GM12892 (cell line): Measurements from ENCODE around the gene MOB3B.

Experiments used
- POLR2A ChIP-seq: IDR thresholded peaks from 2 replicates; pipeline ENCODE4 v1.6.1; 2011; ENCODE audit warnings: low read depth, low read length, control low read depth
- POLR2AphosphoS5 ChIP-seq: IDR thresholded peaks from 2 replicates; pipeline ENCODE4 v1.6.1; 2011; ENCODE audit warnings: low read depth, low read length, control low read depth
- TAF1 ChIP-seq: IDR thresholded peaks from 2 replicates; pipeline ENCODE4 v1.6.1; 2011; ENCODE audit warnings: low read depth, mild to moderate bottlenecking, control low read depth, low read length, borderline replicate concordance

DNA sequence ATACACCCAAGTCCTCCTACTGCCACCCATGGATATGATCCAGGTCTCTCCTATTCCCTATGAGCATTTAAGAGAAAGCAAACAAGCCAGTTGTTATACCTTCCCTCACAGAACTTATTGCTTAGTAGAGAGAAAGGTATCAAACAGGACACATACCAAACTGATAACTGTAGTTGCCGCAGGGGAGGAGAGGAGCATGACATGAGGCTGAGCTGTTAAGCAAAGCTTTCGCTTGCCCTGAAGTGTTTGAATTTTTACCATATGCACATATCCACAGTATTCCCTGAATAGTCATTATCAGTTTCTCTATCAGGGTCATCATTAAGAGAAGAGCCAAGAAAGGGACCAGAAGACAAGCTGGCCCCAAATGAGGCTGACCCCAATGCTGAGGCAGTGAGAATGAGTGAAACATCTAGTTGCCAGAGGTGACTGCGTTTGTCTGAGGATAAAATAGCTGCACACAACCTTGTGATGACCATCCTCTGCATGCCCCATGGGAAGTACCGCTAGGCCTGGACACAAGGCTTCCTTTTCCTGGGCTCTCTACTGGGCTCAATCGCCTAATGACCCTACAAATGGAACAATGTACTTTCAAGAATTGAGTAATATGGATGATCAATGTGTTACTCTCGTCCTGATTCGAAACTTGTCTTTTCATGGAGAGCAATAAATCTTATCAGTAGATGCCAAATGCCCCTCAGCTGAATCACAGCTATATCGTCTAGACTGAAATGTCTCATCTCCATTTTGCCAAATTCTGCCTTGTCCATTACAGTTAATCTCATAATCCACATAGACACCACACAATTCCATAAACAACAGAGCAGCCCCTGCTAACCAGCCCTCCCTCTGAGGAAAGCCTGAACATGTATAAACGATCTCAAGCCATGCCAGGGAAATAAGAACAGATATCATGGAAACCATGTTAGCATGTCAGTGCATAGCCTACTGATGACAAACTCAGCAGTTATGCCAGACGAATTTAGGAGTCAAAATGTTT, 9.8 kb downstream of the MOB3B start:
- TF ChIP-seq POLR2AphosphoS5, result no peak
- no peak for TF ChIP-seq POLR2A
- TF ChIP-seq TAF1, result no peak
